GM21825 (cell line): ENCODE data around the gene DPP4.
"Not testable (repeated sequence)": the region's sequence is repeated elsewhere in the genome, so short reads cannot be mapped to it uniquely, and the experiment has no call there.

Source experiments
- ATAC-seq: cut with Tn5 transposase; IDR thresholded peaks from one replicate; pipeline ENCODE4 v1.9.1; 2021; ENCODE audit warnings: mild to moderate bottlenecking, moderate library complexity; ENCODE audit not compliant: unreplicated experiment

The DPP4 gene

GRCh38 chr2:161994761-161995520, 79.1 kb downstream of the DPP4 start:
- ATAC-seq = no peak

- peak; percentile 87 for ATAC-seq
Measured at GRCh38 chr2:161992531-161992930, 81.5 kb downstream of the DPP4 start.

- ATAC-seq = no peak
Measured at GRCh38 chr2:161991991-161992390, 82.0 kb downstream of the DPP4 start.

GRCh38 chr2:161990741-161991140, 83.3 kb downstream of the DPP4 start:
- ATAC-seq = no peak

DNA sequence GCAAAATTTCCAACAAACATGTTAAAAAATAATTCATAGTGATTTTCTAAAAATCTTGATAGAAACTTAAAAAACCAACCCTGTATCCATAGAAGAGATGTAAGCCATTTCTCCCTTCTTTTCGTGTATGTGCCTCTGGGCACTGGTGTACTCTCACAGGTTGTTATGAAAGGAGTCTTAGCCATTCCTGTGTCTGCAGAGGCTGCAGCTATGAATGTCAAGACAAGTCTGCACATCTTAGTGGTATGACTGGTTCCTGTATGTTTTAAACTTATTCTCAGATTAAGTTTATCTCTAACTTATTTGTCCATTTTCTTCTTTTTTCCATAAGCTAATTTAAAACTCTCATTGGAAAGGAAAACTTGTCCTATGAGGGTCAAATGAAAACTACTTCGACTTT, 84.0 kb downstream of the DPP4 start:
- ATAC-seq = no peak

DNA sequence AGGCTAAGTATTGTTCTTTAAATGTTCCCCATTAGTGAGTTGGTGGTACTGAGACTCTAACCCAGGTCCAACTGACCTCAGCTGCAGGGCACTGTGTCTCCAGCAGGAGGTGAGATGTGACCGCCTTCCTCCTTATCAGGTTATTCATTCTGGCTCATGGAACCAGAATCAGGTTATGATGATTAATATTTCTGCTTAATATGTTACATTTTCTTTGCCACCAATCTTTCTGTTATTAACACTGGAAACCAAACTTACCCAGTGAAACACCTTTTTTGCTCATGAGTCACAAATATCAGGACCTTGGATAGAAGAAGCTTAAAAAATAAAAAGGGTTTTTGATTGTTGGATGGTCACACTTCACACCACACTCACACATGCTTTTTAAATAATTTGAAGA, 85.4 kb downstream of the DPP4 start:
- ATAC-seq = no peak

DNA sequence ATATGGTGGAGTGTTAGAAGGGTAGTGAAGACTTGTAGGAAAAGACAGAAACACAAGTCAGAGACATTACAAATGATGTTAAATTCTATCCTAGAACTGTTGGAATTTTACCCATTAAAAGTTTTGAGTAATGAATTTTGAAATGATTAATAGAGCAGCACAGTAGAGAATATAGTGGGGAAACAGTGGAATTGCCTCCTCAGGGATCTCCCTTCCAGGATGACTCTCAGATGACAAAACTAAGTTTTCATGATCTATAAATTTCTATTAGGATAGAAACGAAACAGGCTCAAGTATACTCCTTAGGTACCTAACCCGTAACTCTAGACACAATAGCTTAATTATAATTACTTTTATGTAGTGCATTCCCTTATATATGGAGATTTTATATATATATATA, 86.7 kb downstream of the DPP4 start:
- no peak for ATAC-seq

GRCh38 chr2:161983866-161984265, 90.1 kb downstream of the DPP4 start:
- no peak for ATAC-seq

DNA sequence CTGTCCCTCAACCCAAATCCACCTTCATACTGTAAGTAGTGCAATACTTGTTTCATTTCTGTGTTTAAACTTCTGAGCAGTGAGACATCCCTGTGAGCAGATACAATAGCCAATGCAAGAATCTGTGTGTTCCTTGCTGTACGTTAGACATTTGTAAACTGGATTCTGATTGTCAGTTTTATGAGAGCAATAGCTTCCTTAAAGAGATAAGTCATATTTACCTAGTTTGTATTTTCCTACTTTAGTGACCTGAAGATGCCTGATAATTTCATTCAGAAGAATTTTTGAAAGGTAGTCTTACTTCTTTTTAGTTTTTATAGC, 90.7 kb downstream of the DPP4 start:
- ATAC-seq = no peak

DNA sequence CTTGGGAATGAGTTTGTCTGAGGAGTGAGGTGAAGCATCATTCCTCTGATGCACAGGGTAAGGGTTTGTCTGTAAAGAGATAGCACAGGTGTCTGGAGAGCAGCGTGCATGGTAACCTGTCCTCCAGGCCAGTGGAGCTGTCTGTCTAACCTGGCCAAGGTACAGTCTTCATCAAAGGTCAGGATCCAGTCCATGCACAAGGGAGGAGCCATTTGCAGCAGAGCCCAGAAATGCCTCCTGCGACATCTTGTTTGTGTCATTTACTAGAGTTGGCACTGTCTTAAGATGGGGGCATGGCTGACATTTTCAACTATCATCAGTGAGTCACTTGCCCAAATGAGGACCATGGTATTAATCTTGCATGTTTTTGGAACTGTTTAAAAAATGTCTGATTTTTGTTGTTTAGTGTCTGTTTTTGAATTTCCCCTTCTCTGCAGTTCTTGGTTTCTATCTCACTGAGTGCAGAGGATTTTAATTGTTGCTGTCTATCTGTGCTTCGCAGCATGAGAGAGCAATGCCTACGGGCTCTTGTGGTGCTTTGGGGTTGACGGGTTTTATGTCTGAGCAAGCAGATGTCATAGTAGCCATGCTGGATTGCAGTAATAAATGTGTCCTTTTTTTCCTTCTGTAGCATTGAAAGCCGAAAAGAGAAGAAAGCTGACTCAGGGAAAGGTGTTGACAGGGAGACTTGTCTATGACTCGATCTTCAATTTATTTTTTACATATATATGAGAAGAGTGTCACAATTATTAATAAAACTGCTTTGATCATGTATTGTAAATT, 91.3 kb downstream of the DPP4 start:
- no peak for ATAC-seq

GRCh38 chr2:161981679-161982250, 92.2 kb downstream of the DPP4 start:
- no peak for ATAC-seq

DNA sequence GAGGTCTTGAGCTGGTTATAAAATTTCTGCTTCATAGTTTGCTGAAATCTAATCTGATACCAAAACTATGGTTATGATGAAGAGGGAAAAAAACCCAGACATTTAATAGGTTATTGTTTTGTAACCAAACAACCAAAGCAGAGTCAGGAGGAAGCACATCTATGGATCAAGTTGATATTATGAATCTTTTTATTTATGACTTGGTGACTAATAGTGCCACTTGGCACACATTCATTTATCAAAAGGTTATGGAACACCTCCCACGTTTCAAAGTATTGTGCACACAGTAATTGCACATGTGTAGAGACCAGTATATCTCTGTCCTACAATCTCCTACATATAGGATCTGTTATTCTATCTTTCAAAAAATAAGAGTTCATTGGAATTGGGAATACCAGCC, 93.0 kb downstream of the DPP4 start:
- ATAC-seq = no peak

- ATAC-seq = no peak
Measured at GRCh38 chr2:161979490-161979889, 94.5 kb downstream of the DPP4 start.

DNA sequence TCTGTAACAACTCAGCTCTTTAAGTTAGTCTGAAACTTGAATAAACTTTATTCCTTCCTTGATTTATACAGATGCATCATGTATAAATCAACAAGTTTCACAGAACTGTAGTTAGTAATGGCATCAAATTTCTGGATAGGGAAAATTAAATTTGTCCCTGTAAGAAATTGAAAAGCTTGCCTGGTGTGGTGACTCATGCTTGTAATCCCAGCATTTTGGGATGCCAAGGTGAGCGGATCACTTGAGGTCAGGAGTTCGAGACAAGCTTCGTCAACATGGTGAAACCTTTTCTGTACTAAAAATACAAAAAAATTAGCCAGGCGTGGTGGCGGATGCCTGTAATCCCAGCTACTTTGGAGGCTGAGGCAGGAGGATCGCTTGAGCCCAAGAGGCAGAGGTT, 96.1 kb downstream of the DPP4 start:
- ATAC-seq = not testable (repeated sequence)

DNA sequence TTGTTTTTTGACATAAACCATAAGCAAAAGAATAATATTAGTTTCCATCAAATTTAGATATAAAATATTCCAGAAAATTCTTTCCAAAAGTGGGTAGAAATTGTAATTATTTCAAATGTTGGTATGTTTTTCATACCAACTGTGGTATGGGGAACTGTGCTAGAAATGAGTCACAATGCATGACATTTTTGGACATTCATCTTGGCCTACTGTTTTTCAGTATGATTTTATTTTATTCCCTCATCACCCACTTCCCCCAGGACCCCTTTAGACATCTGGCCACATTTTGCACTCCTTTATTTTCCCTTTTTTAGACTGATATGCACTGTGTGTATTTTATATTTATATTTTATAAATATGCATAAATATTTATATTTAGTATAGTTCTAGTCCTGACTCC, 97.1 kb downstream of the DPP4 start:
- ATAC-seq = no peak

DNA sequence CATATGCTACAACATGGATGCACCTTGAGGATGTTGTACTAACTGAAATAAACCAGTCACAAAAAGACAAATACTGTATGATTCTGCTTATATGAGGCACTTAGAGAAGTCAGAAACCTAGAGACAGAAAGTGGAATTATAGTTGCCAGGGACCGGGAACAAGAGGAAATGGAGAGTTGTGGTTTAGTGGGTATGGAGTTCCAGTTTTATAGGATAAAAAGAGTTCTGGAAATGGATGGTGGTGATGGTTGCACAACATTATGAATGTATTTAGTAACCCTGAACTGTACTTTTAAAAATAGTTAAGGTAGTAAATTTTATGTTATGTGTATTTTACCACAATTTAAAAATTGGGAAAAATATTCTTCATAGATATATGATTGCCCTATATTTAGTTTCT, 97.7 kb downstream of the DPP4 start:
- no peak for ATAC-seq

GRCh38 chr2:161975813-161976160, 98.2 kb downstream of the DPP4 start:
- no peak for ATAC-seq

- ATAC-seq = no peak
Measured at GRCh38 chr2:161975062-161975812, 98.8 kb downstream of the DPP4 start.

DNA sequence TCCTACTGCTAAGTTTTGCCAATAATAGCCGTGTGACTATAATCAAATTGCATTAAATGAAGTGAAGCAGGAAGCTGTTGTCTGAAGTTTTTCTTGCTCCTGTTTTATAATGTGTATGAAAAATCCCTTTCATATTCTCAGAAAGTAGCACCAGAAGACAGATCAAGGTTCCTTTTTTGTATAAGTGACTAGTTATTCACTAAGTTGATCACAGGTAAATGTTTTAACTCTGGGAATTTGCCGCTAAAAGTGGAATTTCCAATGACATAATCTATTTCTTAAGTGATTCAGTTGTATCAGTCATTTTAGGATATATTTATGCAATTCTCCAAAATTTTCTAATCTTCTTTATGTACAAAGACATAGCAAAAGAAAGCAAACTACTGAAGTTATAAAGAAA, 99.6 kb downstream of the DPP4 start:
- ATAC-seq = no peak

DNA sequence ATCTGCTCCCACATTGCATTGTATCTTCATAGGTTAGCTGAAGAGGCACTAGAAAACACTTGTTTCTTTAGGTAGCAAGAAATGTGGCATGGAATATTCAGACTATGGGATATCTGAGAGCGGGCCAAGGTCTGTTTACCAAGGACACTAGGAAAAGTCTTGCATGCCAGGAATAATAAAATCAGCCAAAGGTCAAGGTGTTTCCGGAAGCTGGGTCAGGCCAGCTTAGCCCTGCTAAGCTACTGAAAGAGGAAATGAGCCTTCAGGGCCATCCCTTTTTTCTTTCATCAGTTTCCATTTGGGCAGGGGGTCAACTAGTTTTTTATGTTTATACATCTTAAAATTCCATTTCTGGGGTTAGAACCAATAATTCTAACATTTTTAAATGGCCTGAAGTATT, 101.1 kb downstream of the DPP4 start:
- no peak for ATAC-seq

GRCh38 chr2:161972232-161972631, 101.8 kb downstream of the DPP4 start:
- ATAC-seq = no peak

DNA sequence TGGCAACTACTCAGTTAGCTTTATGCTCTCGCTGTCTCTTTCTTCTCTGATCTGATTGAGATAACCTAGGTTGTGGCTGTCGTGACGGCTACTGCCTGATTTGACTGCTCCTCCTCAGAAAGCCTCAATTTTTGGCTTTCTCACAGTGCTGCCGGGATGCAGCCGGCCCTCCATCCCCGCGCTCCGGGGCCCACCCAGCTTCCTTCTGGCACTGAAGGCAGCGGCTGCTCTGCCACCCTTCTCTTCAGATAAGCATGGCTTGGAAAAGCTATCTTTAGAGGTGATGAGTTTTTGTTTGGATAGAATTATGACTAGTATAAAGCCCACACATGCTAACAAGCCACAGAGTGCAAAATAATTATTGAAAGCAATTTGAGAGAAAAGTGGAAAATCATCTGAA, 102.5 kb downstream of the DPP4 start:
- ATAC-seq = no peak
